Keratinocyte (primary cell): ENCODE measurements around the gene DENND2C.

ENCODE experiments used
- EZH2 ChIP-seq: IDR thresholded peaks from one replicate; pipeline ENCODE4 v1.6.1; 2012; ENCODE audit warnings: inconsistent platforms, mild to moderate bottlenecking, low read length, moderate library complexity
- TF ChIP-seq, protein P1 (sequence below), 3 experiments: IDR thresholded peaks in 1 of 3; conservative IDR thresholded peaks in 1 of 3; optimal IDR thresholded peaks in 1 of 3; 2 replicates in 2 of 3; 3 replicates in 1 of 3; pipeline versions ENCODE3 to v1.5.1; 2011; ENCODE audit warnings: low read length in 3 of 3, mild to moderate bottlenecking in 3 of 3, moderate library complexity in 2 of 3, control low read depth in 1 of 3, inconsistent platforms in 1 of 3; ENCODE audit not compliant: insufficient read depth in 2 of 3; ENCODE audit errors: extremely low read depth in 1 of 3

DNA sequence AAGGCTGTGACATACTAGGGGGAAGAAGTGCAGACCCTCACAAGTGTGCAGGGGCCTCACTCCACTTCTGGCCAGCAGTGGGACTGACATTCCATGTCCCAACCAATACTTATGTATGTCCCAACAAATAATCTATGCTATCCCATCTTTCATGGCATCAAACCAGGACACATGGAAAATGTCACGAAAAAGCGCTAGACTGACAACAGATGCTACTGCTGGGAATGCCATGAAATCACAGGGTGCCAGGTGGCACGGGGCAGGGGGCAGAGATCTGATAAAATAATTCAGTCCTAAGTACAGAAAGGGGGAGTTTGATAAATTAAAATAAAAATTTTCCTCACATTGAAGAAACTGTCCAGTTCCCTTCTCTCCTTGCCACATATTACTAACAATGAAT, 60.8 kb downstream of the DENND2C start:
- TF ChIP-seq EZH2 = no peak
- TF ChIP-seq, protein P1, sequence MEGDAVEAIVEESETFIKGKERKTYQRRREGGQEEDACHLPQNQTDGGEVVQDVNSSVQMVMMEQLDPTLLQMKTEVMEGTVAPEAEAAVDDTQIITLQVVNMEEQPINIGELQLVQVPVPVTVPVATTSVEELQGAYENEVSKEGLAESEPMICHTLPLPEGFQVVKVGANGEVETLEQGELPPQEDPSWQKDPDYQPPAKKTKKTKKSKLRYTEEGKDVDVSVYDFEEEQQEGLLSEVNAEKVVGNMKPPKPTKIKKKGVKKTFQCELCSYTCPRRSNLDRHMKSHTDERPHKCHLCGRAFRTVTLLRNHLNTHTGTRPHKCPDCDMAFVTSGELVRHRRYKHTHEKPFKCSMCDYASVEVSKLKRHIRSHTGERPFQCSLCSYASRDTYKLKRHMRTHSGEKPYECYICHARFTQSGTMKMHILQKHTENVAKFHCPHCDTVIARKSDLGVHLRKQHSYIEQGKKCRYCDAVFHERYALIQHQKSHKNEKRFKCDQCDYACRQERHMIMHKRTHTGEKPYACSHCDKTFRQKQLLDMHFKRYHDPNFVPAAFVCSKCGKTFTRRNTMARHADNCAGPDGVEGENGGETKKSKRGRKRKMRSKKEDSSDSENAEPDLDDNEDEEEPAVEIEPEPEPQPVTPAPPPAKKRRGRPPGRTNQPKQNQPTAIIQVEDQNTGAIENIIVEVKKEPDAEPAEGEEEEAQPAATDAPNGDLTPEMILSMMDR (optimal IDR thresholded peaks at IDR 0.05 in 1 of 3, IDR thresholded peaks at IDR 0.05 in 1 of 3, conservative IDR thresholded peaks at IDR 0.05 in 1 of 3; ENCODE audit: extremely low read depth in 1 of 3, insufficient read depth in 2 of 3, low read length in 3 of 3) = no peak
